ENCODE data around the gene CCDC192. TPM values are rescaled to one million over a fixed set of nuclear protein-coding genes. Genes with fewer than 3 reads are reported as not detected.

Gene CCDC192
- total RNA-seq, 1 experiment from 2014 or later = not detected

DNA sequence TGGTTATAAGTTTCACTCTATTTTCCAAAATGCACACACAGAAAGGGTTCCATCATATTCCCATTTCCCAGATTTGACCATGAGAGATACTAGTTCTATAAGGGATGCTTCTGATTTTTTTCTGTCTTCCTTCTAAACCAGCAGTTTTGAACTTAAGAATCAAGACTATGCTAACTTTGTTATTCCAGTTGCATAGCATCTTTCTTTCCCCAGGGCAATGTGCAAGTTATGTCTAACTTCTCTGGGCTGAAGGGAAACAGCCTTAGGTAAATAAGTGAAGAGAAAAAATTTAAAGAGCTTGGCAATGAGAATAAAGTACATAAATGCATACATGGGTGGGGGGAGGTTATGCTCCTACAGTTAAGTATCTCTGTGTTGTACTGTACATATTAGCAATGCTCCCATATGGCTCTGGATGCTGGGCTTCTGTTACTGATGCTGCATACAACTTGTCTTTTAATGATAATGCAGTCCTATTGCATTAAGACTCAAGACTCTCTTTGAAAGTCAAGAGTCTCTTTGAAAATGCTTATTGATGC, 254.6 kb downstream of the CCDC192 start:
- no peak for DNase-seq (ENCODE audit: low spot score)

DNA sequence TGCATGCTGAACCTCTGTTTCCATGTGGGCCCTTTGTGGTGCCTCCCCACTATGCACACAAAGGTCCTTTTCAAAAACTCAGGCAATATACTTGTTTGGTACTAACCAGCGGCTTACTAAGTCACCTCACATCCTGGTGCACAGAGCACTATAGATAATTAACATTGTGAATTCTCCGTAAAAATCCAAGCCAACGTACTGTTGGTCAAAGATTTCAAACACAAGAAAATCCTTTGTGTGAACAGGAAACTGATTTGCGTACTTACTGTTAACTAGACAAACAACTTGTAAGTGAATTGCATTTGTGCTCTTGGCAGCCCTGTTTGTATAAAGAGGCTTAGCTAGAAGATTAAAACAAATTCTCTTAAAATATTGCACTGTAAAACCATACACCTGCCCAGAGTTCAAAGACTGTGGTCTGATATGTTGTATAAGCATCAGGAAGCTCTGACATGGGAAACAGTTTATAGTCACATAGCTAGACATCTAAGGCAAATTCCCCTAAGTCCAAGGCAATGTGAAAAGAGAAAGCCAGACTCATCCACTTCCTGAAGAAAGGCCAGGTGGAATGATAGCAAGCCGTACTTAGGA, 255.3 kb downstream of the CCDC192 start:
- no peak for DNase-seq (ENCODE audit: low spot score)

DNA sequence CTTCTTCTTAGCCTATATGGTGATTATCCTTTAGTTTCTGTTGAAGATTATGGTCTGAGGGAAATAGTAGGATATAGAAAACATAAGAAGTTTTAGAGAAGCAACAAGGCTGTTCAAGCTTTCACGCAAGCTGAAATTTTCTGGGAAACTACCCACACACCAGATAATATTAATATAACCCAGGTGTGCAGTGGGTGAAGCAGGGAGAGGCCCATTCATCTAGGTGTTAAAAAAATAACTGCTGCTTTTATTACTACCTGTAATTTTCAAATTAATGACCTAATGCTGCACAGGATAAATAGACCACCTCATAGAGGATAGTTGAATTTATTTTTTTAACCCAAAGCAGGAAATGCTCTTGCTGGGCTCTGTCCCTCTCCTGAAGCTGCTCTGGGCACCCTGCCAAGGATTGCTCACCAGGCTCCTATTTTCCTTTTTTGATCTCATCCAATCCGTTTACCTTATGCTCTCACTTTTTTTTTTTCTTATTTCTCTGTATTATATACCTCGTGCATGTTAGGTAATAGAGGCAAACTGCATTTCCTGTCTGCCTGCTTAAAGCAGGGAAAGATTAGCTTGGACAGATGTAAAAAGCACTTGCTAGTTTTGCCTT, 256.1 kb downstream of the CCDC192 start:
- DNase-seq (ENCODE audit: low spot score) = peak; percentile 85

DNA sequence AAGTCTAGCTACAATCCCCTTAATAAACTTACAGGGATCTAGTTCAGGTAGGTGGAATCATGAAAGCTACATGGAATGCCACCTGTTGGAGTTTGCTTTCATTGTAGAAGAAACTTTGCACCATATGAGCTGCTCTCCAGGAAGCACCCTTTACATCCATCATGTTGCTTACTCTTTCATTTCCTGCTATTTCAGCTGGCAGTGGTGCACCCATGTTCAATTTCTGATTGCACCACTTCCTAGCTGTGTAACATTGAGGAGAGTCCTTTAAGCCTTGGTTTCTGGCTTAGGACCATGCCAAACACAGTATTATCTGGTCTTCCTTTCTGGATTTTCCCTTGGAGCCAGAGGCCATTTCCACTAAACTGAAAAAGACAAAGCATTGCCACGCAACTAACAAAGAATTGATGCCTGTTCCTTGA, 257.1 kb downstream of the CCDC192 start:
- DNase-seq (ENCODE audit: low spot score) = no peak

DNA sequence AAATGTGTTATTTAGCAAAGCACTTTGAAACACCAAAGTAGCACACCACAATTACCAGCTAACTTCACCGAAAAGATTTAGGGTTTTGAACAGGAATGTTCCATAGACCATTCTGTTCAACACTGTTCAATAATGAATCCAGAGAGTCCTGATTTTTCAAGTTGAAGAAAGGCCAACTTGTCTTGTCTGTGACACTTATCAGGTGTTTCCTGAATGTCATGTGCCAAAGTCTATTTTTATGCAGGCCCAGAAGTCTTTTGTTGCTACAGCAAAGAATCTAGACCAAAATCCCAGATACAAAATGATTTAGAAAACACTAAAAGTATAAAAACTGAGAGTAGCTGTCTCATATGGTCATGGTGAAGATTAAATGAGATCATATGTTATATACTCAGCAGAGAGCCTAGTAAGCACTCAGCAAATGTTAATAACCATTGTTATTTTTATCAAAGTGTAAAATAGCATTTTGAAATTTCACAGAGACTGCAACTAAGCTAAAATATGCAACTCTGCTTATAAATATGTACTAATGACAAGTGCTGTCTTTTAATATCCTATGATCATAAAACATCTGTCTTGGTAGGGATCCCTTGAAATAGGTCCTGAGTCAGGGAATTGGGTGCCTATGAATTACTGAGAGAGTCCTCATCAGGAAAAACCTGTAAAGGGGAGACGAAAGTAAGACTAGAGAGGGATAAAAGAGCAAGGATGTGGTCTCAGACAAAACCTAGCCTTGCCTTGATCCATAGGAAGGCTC, 258.0 kb downstream of the CCDC192 start:
- DNase-seq (ENCODE audit: low spot score) = no peak

DNA sequence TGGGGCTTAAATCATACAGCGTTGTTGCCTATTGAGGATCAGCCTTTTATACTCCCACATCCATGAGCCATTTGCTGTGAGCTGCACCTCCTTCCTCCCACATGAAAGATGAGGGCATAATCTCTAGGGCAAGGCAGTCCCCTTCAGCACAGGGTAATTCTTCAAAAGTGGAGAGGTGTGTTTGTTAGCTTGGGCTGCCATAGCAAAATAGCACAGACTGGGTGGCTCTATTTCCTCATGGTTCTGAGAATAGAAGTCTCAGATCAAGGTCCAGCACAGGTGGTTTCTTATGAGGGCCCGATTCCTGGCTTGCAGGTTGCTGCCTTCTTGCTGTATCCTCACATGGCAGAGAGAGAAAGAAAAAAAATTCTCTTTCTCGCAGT, 258.6 kb downstream of the CCDC192 start:
- no peak for DNase-seq (ENCODE audit: low spot score)

DNA sequence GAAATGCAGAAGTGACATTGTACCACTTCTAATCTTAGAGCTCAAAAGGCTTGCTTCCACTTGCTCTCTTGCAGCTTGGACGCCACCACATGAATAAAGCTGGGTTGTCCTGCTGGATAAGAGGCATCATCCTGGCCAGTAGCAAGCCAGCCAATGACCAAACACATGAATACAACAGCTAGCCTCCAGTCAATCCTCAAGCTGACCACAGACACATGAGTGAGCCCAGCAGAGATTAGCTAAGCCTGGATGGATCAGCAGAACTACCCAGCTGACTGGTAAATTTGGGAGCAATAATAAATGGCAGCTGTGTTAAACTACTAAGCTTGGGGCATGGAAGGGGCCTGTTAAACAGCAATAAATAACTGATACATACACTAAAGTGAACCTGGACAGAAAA, 259.3 kb downstream of the CCDC192 start:
- DNase-seq (ENCODE audit: low spot score) = no peak

DNA sequence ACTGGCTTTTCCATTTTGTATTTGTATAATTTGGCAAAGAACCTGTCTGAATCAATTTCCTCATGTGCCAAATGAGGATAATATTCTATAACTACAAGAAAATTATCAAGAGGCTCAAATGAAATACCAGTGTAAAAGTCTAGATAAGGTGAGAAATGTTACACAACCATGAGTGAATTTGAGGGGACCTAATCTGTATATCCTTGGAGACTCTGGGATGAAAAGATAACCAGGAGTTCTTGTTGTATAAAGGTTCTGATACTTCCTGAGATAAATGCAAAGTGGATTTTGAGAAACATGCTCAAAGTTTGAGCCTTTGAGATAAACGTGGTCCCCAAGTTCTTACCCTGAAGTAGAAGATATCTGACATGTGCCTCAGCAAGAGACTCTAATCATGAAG, 260.0 kb downstream of the CCDC192 start:
- DNase-seq (ENCODE audit: low spot score) = no peak

DNA sequence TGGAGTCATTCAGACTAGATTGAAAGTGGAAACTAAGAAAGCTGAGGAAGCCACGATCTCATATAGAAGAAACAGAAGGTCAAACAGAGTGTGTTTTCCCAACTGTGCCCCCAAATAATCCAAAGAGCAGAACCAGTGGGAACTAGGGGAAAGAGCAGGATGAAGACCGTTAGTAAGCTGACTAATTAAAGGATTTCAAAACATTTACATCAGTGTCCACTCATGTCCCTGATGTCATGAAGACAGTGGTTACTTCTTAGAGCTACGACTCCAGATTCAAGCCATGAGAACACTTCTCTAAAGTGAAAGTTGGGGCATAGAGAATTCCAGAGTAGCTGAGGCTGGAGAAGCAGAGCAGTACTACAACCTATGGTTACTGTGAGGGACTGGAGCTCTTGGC, 260.7 kb downstream of the CCDC192 start:
- no peak for DNase-seq (ENCODE audit: low spot score)

DNA sequence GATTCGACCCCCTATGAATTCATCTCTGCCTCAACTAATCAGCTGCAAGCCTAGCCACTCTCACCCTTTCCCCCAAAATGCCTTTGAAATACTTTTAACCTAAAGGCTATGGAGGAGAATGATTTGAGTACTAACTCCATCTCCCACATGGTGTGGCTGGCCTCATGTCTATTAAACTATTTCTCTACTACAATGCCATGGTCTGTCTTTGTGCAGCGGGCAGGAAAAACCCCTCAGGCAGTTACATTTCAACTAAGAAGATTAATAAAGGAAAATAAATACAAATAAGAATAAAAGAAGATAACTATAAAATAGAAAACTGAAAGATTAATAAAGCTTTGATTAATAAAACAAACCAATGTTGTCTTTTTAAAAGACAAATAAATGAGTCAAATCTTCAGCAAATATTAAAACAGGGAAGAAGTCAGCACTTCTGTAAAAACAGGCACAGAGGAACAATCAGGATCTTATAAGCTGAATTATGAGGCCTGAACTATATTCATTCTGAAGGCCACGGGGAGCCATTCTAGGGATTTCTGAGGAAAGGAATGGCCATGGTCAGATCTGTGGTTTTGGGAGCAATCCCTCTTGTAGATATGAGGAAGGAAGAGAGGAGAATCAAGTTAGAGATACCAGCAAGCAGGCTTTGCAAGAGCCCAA, 264.3 kb downstream of the CCDC192 start:
- DNase-seq (ENCODE audit: low spot score) = no peak

DNA sequence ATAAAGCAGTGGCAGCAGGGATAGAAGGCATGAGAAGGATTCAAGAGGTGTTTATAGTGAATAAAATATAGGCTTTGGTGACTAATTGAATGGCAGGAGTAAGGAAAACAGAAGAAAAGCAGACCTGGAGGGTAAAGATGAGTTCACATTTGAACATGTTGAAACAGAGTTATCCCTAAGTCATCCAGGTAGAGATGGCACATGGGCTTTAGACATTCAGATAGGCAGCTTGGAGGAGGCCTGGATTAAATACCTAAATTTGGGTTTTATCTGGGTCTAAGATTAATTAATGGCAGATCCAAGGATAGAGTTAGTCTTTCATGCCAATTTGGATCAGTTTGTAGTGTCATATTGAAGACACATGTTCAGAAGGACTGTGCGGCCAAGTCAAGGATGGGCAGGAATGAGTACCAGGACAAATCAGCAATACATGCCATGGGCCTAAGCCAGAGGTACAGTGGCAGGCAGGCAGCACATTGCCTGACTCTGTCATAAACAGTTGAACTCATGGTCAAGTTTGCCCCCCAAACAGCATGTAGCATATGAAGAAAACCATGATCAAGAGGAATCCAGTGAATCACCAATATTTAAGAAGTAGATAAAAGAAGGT, 264.9 kb downstream of the CCDC192 start:
- DNase-seq (ENCODE audit: low spot score) = no peak

DNA sequence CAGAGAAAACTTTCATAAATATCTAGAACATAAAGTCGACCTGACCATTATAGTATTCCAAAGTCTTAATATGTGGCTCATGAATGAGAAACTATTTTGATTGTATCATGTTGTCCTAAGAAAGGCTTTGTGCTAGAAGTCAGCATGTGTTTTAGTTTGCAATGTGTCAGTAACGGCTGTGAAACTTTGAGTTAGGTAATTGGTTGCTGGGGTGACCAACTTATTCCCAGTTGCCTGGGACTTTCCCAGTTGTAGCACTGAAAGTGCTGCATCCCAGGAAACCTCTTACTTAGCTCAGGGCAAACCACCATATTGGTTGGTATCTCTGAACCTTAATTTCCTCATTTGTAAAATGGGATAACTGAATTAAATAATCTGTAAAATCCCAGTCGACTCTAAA, 265.8 kb downstream of the CCDC192 start:
- DNase-seq (ENCODE audit: low spot score) = no peak

DNA sequence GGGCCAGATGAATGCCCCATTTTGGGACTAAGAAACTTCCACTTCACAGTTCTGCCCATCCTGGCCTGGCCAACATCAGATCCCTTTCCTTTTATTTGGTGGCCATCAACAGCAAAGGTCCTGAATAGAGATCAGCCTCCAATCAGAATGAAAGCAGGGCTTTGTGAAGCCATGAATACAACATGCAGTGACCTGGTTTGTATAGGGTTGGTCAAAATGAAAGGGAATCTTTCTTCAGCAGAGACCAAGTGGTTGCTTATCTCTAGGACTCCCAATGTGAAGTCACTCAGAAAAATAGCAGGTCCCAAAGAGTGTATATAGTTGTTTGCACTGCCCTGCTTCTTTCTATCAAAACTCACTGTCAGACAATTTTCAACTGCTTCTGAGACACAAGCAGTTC, 266.5 kb downstream of the CCDC192 start:
- no peak for DNase-seq (ENCODE audit: low spot score)

DNA sequence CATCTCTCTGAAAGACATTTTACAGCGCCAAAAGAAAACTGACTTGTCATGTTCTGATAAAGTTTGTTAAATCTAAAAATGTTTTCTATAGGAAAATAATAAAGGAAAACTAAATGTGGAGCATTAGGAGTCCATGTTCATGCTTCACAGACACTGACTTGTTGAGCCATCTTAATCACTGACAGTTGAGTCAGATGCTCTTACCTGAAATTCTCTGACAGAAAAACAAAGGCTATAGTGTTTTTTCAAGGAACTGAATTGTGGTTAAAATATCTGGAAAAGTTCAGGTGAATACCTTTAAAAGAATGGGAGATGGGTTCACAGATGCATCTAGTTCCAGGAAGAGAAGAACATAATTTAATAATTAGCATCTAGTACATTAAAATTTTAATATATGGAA, 266.9 kb downstream of the CCDC192 start:
- DNase-seq (ENCODE audit: low spot score) = no peak

DNA sequence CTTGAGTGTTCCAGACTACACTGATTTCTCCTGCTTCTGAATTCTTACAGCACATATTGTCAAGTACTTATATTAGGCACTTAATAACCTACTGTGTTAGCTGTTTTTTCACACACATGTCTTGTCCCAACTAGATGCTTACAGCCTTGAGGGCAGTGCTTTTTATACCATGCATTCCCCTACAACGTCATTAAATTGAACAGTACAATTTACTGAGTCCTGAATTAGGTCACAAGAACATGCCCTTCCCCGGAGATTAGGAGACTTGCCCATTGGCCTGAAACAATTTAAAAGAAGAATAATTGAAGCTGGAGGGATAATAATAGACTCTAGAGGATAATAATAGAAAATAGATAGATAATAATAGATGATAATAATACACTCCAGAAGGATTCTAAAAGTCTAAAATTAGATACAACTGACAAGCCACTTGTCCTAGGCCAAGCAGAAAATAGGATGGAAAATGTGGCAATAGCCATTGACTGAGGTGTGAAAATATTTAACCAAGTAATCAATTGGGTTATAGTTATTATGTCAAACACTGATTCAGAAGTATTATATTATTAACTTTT, 267.7 kb downstream of the CCDC192 start:
- DNase-seq (ENCODE audit: low spot score) = no peak

DNA sequence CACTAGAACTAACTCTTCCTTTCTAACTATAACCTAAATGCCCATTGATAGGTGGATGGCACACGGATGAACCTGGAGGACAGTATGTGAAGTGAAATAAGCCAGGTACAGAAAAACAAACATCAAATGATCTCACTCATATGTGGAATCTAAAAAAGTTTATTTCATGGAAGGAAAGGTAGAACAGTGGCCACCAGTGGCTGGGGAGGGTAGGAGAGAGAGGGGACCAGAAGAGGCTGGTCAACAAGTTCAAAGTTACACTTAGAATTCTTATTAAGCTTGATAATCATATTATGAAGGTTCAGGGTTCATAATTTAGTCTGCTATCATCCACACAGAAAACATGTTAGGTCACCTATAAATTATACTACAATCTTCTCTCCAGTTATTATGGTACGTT, 272.8 kb downstream of the CCDC192 start:
- DNase-seq (ENCODE audit: low spot score) = no peak

DNA sequence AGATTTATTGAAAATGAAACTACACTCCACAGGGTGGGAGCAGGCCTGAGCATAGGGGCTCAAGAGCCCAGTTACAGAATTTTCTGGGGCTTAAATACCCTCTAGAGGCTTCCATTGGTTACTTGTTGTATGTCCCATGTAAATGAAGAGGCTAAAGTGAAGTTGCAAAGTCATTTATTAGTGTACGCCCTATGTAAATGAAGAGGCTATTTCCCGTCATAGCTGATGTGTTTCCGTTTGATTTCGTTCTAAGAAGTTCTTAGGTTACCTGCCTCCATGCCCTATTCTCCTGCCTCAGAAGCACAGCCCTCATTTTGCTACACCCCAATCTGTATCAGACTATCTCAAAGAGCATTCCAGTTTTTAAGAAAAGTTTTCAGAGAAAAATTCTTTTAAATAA, 273.3 kb downstream of the CCDC192 start:
- no peak for DNase-seq (ENCODE audit: low spot score)

DNA sequence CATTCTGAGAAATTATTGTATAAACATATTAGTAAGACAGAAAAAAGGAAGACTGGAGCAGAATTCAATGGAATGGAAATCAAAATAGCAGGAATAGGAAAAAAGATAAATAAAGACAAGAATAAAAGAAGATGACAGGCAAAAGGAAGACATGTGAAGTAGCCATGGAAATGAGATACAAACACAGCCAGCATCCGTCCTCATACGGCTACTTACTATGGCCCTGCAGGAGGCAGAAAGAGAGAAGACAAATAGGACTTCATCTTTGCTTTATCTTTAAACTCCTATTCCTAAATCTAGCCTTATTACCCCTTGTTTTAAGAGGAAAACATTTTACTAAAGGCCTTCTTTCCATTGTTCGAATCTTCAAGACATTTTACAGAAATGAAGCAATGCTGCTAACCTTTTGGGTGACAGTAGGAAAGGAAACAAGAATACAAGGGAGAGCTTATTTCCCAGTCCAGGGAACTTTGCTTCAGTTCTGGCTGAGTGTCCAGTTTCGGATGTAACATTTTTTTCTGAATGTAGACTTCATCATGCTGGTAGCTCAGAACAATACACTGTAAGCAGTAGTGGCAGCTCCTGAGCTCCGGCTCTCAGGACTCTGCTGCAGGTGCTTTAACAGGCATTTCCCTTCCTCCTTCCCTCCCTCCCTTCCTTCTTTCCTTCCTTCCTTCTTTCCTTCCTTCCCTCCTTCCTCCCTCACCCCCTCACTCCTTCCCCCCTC, 274.0 kb downstream of the CCDC192 start:
- DNase-seq (ENCODE audit: low spot score) = no peak

DNA sequence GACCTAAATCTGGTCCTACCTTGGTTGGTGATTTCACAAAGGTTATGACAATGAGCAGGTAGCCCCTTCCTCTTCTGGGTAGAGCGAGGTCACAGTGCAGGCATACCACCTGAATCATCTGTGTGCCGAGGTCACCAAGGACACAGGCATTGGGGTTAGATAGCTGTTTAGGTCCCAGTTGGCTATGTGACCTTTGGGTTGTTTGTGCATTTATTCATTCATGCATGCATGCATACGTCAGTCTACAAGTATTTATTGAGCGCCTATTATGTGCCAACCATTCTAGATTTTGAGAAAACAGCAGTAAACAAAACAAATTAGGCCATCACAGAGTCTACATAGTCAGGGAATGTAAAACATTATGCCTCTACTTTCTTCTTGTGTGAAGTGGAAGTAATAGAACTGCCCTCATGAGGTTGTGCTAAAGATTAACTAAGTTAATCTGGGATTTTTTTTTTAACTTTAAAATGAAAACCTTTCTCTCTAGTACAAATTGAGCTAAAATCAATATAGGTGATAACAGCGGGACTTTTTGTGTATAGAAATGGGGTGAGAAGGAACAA, 275.6 kb downstream of the CCDC192 start:
- DNase-seq (ENCODE audit: low spot score) = no peak

DNA sequence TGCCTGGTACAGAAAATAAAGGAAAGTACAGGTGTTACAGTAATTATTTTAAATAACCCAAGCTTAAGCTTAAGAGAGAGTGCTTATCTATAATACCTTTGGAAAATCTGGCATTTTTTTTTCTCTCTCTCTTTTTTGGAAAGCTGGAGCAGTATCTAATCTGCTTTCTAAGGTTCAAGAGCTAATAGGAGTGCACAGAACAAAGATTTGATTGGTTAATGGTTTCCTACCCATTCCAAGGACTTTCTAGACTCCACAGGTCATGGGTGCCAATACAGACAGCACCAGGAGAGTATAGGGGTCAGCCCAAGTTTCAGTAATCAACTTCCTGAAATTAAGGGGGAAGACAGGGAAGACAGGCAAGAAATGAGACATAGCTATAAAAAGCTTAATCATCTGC, 276.3 kb downstream of the CCDC192 start:
- no peak for DNase-seq (ENCODE audit: low spot score)

DNA sequence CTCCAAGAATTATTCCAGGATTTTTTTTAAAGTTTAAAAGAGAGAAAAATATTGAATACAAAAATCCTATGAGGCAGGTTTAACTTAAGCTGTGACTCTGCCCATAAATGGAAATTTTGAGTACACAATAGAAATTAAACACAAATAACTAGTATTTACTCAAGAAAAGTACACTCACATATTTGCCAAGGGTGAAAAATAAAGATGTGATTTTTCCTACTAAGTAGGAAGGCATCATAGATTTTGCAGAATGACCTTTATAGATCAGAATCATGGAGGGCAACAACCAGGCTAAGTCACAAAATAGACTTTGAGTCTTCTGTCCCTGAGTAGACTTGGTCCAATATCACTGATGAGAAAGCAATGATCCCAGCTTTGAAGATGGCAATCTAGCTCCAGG, 277.7 kb downstream of the CCDC192 start:
- DNase-seq (ENCODE audit: low spot score) = no peak
